GM18873 (cell line): ENCODE data around the gene SLC1A2.

Source experiments
- ATAC-seq: cut with Tn5 transposase; IDR thresholded peaks from one replicate; pipeline ENCODE4 v1.9.1; 2021; ENCODE audit warnings: mild to moderate bottlenecking, moderate library complexity, moderate number of reproducible peaks; ENCODE audit not compliant: unreplicated experiment, low FRiP score

The SLC1A2 gene

DNA sequence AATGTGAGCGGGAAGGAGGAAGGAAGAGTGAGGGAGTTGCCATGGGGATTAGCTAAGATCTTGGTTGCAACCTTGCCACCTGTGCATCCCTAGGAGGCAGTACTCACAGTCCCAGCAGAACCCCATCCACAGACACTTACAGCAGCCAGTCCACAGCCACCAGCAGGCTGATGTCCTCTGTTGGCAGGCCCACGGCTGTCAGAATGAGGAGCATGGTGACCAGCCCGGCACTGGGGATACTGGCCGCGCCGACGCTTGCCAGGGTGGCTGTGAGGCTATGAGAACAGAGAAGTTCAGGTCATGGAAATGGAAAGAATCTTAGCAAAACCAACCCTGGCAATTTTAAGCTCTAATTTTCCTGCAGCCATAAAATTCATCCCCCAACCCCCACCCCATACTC lies 138.6 kb downstream of the SLC1A2 start:
- no peak for ATAC-seq

DNA sequence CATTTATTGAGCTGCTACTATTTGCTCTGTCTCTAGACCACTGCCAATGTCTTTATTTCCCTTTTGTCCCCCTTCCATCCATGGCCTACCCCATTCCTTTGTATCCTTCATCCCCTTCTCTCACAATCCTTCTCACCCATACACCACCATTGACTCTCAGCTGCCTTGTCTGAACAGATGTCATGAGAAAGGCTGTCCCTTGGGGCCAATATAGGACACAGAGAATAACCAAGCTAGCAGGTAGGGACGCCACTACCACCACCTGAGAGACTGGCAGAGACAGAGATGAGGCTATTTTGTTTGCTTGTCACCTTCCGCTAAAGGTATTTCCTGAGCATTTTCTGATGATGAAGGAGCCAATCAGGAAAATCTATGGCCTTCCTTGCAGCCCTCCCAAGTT lies 141.5 kb downstream of the SLC1A2 start:
- ATAC-seq, result no peak

DNA sequence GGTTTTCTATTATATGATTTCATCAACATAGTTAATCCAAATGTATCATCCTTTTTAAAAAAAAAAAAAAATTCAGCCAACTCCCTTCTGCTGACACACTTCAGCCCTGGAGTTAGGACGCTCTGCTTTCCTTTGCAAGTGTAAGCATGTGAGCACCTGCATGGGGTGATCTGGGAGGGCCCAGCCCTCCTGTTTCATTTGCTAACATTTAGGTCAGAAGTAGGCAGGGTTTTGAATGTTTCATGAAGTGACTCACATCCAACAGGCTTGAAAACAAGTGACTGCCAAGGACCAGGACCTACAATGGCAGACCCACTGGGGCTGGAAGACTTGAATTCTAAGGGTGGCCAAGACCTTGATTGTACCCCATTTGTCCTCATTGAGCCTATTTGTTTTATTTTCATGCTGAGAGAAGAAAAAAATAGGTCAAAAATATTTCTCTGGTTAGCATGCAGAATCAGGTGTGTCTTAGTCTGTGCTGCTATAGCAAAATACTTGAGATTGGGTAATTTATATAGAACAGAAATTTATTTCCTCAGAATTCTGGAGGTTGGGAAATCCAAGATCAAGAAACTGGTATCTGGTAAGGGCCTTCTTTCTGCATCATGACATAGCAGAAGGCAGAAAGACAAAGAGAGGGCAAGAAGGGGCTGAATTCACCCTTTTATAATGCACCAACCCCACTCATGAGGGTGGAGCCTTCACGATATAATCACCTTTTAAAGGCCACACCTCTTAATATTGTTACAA lies 142.8 kb downstream of the SLC1A2 start:
- ATAC-seq, result no peak

DNA sequence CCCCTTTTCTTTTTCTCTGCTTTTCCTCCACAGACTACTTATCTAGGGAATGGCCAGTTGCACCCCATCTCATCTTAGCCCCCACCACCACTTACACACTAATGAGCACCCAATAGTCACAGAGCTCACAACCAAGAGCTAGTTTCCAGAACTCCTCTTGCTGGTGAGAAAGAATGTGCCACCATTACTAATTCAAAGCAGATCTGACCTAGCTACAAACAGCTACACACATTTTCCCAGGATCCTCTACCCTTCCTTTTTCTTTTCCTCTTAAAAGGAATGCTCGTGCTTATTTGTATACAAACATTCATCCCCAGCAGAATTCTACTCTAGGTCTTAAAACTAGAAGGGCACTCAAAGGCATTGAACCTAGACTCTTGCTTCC lies 143.6 kb downstream of the SLC1A2 start:
- no peak for ATAC-seq

DNA sequence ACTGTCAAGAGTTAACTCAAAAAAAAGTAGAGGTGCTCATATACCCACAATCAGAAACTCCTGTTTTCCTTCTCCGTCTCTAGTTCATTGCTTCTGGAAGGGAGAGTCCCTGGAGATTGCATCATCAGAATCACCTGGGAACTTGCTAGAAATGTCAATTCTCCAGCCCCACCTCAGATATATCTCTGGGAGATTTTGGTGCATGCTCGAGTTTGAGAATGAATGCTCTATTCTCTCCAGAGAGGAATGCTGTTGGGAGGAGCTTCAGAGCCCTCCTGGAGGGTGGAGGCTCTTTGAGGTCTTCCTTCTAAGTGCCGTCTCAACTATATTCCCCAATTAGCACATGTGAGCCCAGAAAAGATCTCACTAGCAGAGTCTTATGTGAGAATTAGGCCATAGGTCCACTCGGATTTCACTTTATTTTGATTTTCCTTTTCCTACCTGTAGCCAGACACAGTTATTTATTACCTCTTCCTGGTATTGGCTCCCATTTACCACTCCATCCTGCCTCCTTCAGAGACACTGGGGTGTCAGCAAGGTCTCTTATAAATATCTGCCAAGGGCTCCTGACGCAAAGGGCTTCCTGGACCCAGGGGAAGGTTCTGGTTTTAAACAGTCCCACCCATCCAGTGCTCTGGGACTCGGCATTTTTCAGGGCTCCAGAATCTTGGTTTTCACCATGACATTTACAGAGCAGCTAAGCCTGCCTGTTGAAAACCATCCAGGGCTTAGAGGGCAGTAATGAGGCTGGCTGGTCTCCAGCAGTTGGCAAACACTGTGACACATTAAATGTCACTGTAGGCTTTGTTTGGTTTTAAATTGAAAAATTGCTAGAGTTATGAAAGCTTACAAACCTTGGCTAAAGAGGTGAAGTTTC lies 144.2 kb downstream of the SLC1A2 start:
- no peak for ATAC-seq

DNA sequence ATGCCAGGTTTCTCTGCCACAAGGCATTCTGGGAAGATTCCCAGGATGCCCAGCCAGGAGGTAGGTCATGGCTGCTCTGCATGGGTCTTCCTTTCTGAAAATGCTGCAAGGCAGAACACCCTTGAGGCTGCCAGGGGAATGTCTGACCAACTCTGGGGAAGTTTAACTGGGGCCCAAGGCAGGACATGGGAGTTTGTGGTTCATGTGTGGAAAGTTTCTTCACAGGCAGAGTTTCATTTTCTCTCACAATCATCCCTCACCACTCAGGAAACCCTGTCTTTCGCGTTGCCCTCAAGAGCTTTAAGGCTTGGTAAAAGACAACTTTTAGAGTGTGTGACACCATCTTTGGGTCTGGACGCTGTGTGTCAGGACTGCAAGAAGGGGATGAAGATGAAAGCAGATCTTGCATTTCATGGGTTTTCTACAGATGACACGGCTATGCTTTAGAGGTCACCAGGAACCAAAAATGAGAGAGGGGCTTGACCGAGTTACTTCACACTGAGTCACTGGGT lies 146.9 kb downstream of the SLC1A2 start:
- peak; percentile 88 for ATAC-seq

DNA sequence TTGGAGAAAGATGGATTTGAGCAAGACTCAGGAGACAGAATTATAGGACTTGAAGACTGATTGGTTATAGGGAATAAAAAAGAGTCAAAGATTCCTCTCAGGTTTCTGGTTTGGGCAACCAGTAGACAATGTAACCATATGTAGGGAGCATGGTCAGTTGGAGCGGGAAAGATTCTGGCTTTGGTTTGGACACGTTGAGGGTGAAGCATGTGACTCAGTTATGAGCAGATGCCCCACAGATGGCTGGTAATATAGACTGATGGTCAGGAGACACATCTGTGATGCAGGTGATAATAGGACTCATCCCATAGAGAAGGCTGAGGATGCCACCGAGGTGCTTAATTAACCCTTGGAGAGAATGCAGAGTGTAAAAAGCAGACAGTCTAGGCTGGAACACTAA lies 148.3 kb downstream of the SLC1A2 start:
- no peak for ATAC-seq

DNA sequence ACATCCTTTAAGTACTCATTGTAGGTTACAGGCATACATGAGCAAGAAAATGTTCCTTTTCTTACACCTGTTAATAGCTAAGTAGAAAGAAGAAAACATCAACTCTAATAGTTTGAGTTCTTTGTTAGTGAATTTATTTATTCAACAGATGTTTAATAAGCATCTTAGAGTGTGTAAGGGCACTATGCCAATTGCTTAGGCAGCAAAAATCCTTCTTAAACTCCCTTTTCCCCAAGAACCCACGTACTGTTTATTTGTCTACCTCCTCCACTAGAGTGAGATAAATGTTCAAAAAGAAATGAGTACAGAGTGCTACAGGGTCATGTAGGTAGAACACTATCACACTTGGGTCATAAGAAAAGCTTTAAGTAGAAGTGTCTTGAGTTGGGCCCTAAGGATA lies 149.0 kb downstream of the SLC1A2 start:
- no peak for ATAC-seq

DNA sequence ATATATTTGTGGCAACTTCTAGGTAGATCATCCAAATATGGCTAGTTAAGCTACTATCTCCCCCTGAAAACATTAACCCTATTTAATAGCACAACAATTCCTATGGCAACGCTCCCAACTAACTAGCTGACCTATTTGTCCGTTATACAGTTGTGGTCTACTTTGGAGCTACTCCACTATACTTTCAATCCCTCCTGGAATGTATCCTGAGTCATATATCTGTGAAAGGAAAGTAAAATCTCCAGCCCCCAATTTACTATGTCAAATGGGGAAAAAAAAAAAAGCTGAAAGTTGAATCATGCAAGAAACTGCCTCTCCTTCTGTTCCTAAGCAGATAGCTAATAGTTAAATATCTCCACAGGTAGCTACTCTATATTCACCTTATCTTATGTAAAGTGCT lies 151.9 kb downstream of the SLC1A2 start:
- no peak for ATAC-seq

DNA sequence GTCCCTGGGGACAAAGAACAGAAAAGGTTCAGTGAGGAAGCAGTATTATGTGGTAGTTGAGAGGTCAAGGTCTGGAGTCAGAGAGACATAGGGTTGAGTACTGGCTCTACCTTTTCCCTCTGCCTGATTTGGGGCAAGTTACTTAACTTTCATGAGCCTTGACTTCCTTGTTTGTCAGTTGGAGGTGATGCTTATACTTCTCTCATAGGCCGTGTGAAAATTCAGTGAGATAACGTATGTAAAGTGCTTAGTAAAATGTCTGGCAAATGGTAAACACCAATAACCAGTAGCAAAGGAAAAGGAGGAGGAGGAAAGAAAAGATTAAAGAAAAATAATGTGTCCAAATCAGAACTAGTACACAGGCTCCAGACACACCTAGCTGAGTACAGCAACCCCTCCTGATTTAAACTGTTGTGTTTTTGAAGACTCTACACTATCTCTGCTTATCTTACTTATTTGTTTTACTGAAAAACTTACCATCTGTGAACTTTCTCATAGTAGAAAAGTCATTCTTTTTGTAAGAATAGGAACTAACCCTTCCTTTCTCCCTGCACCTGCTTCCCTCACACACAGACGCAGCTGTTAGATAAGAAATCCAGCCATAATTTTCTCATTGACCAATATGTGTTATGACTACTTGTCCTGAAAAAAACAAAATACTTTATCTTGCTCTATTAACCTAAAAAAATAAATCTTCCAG lies 153.5 kb downstream of the SLC1A2 start:
- no peak for ATAC-seq

DNA sequence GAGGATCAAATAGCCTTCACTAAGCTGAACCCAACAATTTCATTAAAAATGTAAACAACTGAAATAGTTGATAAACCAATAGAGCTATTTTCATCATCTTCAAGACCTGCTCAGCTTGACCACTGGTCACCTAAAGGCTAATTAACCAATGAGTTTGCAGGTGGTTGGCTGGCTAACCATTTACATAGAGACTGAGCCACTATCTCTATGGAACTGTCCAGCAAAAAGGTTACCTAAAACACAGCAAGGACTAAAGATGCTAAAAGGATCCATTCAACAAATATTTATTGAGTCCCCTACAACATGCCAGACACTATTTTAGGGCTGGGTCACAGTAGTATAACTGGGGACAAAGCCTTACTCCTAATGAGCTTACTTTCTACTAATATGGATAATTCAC lies 156.6 kb downstream of the SLC1A2 start:
- ATAC-seq, result no peak

DNA sequence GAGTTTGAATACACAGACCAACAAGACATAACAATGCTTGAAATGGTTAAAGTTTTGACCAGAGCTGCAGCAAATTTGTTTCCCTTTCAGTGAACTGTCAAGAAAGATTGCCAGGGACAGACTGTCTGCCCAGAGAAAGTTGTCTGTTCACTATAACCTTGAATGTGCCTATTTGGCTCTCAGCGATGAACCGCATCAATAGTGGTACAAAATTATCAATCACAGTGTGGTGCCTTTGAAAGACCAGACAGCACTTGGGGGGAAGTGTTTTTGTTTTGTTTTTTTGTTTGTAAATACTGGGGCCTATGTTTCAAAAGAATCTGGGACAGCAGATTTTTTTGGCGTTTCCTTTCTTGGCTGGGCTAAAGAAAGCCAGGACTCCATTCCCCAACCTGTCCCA lies 157.3 kb downstream of the SLC1A2 start:
- ATAC-seq, result no peak

DNA sequence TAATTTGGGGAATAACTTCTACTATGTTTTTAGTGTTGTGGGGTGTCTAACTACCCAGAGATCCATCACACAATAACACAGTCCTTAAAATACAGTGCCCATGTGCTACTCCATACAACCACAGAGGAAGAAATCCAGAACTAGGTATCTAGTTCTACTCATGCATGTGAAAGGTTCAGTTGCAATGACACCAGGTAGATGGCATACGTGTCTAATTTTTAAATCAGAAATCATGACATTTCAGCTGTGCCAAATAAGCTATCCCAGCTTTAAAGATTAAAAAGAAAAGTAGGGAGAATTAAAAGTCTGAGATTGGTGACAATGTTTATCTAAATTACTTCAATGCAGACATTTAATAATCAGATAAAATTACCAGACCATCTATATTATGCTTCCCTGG lies 158.2 kb downstream of the SLC1A2 start:
- no peak for ATAC-seq

DNA sequence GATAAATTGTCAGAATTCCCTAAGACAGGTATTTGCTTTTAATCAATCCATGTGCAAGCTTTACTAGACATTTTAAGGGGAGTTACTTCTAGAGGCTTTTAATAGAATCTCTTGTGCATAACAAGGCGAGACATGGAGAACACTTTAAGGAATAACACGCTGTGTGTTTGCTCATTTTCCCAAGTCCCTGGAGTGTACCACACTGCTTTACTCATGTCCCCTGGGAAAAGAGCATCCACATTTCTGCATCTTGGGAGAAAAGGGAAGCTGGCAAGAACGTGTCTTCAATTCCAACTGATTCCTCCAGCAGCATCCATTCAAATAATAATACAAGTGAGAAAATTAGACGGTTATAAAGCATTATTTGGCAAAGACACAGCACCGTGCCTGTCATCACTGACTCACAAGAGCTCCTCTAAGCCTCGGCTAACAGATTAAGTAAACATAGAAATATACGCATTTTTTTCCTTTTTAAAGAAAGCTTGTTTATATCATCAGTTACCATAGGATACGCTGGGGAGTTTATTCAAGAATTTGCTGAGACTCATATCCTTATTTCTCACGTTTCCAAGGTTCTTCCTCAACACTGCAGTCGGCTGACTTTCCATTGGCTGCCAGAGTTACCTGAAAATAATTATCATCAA lies 158.9 kb downstream of the SLC1A2 start:
- no peak for ATAC-seq

DNA sequence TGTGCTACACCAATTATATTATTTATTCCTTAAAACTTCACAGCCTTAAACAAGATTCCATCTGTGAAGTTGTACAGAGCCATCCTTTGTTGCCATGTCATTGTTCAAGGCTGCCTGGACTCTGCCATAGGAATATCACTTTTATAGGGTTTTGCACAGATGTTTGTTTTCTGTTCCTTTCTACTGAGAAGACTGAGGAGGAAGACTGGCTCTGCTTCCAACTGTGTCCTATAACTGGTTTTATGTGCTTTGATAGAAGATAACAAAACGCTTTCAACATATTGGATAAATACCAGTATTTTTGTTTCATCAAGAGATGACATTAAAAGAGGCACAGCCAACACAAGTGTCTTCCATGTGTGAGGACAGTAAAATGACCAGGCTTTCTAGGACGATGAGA lies 159.8 kb downstream of the SLC1A2 start:
- no peak for ATAC-seq

DNA sequence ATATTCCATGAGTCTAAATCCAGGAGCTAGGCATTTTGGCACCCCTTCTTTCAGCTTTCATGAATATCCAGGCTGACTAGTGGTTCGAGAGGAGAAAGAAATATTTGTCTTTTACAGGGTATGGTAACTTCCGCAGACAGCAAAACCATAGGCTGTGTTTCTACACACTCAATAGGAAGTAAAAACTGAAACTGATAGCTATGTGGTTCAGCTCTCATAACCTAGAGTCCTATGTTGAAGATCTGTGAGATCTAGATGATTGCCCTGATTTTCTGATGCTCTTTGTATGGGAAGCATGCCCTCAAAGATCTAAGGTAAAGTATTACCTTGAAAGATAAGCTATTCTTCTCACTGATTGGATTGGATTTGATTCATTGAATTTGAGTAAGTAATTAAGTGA lies 162.1 kb downstream of the SLC1A2 start:
- ATAC-seq, result peak; percentile 97

DNA sequence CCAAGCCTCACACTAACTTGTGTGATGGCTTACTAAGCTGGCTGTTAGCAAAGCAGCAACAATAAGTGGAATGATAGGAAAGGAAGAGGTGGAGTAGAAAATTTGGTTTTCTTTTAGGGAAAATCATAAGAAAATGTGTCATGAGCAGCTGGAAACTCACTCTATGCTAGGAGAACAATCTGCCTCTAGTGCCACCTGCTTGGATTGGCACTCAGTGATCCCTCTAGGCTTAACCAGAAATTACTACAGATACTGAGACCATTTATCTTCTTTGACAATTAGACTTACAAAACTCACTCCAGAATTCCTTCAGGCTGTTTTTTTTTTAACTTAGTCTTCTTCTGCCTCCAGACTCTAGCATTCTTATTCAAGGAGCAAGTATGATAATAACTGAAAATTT lies 163.1 kb downstream of the SLC1A2 start:
- ATAC-seq, result no peak

DNA sequence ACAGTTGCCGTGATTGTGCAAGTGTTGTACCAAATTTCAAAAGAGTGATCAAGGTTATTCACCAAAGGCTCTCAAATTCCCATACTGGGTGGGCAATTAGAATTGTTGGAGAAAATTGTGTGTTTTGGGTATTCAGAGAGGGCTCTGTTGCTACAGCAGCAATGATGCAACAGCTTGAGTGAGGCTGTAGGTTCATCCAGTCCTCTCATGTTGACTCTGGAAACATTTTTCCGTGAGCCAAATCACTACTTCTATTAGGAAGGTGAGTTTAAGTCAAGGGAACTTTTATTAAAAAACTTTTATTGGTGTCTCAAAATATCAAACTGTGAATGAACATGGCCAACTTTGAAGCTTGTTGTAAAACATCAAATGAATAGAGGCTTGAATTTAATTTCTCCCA lies 163.8 kb downstream of the SLC1A2 start:
- no peak for ATAC-seq

DNA sequence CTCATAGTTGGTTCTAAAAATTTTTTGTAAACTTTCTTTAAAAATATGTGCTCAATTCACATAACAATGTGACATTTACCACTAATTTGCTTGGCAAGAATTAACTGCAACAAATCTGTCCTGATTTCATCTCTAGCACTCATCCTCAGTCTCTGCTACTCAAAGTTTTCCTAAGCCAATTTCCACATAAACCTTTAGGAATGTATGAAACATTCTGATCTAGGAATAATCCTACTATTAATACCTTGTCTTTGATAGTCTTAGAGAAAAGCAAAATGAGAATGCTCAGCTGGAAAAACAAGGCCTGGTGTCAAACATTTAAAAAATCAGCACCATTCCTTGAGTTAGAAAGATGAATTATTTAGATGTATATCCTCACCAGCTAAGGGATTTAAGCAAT lies 166.1 kb downstream of the SLC1A2 start:
- no peak for ATAC-seq

DNA sequence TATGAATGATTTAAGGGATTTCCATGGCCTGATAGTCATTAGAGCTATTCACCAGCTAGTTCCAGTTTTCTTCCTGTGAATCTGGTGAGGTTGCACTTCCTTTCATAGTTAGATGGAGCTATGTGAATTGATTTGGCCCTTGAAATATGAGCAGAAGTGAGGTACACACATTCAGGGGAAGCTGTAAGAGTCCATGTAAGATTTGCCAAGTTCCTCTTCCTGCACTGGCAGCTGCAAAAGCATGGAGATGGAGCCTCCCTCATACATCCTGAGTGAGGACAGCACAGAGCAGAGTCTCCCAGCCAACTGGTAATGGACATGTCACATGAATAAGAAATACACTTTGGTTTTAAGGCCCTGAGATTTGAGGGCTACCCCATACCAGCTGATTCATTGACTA lies 168.7 kb downstream of the SLC1A2 start:
- ATAC-seq, result no peak

DNA sequence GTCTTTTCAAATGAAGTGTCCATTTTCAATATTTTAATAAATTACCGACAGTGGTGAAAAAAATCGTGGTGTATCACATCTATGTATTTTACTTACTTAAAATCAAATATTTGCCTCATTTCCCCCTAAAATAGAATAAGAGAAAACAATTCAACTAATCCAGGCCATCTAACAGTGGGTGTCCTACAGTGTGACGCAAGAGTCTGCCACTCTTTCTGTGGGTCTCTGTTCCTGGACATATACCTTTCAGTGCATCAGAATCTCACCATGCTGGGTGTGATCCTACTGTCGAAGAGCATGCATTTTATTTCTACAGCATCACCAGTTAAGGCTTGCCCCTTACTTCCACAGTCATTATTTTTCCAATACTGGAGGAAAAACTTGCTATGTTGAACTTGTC lies 169.2 kb downstream of the SLC1A2 start:
- no peak for ATAC-seq
